GM18498 (cell line): ENCODE measurements around the gene CSF3R.
"Not testable (repeated sequence)": the region's sequence is repeated elsewhere in the genome, so short reads cannot be mapped to it uniquely, and the experiment has no call there.

Experiments used
- ATAC-seq: cut with Tn5 transposase; IDR thresholded peaks from one replicate; pipeline ENCODE4 v1.9.1; 2021; ENCODE audit warnings: mild to moderate bottlenecking, moderate library complexity; ENCODE audit not compliant: unreplicated experiment

The CSF3R gene

DNA sequence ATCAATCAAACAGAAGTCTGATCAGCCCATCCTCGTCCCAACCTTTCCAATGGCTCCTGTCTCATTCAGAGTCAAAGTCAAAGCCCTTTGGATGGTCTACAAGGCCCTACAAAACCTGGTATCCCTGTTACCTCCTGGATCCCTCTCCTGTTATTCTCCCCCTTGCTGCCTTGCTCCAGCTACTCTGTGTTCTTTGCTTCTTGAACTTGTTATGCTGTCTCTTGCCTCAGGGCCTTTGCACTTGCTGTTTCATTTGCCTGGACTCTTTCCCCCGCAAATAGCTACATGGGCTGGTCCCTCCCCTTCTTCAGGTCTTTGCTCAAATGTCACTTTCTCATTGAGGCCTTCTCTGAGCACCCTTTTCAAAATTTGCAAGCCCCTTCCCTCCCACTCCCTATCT lies 1.4 kb upstream of the CSF3R start:
- no peak for ATAC-seq

DNA sequence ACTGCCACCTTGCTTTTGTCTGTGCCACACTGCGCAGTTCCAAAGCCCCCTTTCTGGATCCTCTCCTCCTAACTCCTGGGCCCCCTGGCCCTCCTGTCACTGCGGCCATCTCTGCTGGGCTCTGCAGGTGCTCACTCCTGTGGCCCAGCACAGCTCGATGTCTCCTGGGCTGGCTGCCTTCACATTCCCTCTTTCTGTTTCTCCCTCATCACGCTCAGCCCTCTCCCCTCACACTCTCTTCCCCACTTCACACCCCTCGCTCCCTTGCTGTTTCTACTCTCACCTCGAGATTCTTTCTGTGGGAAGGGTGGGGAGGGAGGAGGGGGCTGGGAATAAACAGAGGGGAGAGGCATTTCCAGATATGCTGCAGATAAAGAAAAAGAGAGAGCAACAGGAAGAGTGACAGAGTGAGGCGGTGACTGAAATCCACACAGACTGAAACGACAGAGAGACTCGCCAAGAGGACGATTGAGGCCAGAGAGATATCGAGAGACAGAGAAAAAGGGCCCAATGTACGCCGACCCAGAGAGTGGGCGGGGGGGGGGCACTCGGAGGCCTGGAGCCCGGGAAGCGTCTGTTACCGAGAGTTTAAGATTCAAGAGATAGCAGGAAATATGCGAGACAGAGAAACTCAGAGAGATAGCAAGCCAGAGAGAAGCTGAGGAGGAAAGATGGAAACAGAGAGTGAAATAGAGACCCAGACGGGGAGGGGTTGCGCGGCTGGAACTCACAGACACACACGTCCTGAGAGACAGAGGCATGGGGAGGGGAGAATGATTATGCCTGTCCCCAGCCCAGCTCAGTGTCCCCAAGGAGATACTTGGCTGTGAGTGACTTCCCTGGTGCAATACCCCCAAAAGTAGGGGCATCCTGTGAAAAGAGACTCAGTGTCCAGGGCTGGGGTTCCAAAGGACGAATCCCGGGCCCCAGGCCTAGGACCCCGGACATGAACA lies 666 bp downstream of the CSF3R start:
- ATAC-seq, result no peak

DNA sequence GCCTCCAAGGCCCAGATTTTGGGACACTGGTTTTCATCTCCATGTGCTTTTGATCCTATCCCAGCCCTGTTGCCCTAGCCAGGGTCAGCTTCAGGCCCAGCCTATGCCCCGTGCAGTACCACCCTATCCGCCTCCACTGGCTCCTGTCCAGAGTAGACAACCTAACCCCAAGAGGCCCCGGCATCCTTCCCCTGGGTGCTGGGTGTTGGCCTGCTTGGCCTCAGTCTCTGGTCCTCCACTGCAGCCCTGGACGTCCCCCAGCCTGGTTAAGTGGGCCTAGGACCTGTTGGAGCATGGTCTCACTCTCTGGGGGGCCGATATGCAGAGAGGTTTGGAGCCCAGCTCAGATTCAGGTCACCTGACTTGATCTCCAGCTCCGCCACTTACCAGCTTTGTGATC lies 1.6 kb downstream of the CSF3R start:
- ATAC-seq, result no peak

DNA sequence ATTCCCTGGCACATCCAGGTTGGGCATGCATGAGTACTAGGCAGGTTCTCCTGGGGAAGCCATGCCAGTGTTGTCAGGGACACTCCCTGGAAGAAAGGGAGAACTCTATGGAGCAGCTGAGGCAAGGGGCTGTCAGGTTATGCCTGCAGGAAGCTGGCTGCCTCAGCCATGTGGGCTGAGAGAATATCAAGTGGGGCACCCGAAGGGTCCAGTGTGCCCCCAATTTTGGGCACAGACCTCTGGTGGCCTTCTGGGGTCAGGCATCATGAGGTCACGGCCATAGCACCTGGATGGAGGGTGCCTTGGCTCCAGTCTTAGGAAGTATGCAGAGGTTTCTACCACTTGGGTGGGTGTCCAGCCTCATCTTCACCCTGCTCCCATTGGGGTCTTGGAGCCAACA lies 2.6 kb downstream of the CSF3R start:
- no peak for ATAC-seq

DNA sequence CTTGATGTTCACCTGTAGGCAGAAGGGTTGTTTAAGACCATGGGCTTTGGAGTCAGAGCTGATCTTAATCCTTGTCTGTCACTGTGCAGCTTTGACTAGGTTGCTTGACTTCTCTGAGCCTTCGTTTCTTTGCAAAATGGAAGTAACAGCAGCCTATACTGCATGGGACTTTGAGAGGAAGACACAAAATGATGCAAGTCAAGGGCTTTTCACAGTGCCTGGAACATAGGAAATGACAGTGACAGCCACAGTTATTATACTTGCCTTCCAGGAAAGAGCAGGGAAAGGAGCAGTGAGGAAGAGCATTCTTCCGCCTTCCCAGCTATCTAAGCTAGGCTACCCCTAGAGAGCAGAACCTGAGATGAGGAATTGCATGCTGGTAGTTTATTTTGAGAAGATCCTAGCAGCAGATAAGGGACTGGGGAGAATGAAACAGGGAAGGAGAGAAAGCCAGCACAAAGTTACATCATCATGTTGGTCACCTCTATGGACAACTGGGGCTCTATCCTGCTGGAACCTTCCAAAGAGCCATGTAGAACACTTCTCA lies 3.1 kb downstream of the CSF3R start:
- no peak for ATAC-seq

DNA sequence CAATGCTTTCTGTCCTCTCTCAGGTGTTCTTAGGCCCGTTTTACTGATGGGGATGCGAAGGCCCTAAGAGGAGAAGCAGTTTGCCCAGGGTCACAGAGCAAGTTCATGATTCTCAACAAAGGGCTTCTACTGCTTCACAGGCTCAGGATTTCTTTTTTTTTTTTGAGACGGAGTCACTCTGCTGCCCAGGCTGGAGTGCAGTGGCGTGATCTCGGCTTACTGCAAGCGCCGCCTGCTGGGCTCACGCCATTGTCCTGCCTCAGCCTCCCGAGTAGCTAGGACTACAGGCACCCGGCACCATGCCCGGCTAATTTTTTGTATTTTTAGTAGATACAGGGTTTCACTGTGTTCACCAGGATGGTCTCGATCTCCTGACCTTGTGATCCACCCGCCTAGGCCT lies 5.1 kb downstream of the CSF3R start:
- ATAC-seq, result not testable (repeated sequence)

DNA sequence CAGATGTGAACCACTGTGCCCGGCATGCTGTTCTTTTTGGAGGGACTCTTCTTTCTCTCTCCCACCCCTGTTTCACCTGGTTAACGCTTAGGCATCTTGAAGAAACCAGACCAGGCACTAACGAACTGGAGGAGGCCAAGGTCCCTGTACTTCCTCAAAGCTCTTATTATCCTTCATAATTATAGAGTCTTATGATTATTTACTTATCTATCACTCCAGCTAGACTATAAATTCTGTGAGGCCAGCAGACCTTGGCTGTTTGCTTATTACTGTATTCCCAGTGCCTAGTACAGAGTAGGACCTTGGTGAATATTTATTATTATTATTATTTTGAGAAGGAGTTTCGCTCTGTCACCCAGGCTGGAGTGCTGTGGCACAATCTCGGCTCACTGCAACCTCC lies 5.8 kb downstream of the CSF3R start:
- ATAC-seq, result no peak

DNA sequence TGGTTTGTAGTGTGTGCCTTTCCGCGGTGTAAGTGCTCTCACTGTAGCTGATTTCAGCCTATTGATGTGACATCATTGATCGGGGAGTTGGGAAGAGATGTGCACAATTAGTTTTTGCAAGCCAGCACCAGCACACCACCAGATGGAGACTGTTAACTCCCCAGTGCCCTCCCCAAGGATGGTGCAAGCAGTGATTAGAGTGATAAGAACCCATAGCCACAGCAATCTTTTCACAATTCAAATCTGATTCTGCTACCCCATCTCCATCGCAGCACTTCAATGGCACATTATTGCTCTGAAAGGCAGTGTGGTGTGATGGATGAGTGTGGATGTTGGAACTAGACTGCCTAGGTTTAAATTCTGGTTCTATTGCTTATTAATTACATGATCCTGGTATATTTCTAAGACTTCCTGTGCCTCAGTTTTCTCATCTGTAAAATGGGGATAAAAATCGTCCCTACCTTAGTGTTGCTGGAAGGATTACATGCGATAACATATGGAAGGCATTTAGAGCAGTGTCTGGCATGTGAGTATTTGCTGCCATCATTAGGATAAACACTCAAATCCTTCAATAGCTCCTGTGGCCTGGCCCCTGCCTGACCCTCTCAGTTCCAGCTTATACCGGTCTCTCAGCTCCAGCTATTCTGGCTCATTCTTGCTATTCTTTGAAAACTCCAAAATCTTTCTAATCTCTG lies 6.7 kb downstream of the CSF3R start:
- ATAC-seq, result no peak

DNA sequence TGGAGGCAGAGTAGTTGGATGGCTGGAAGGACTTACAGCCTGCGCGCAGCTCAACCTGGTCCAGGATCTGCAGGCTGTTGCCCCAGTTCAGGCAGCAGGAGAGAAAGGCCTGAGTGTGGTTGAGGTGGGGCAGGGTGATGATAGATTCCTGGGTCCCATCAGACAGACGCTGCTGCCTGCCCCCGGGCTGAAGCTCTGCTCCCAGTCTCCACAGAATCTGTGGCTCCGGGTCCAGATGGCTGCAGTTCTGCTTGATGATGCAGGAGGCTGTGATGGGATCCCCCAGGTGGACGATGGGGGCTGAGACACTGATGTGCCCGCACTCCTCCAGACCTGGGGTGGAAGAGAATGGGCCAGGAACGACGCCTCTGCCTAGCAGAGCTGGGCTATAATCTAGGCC lies 7.4 kb downstream of the CSF3R start:
- no peak for ATAC-seq

DNA sequence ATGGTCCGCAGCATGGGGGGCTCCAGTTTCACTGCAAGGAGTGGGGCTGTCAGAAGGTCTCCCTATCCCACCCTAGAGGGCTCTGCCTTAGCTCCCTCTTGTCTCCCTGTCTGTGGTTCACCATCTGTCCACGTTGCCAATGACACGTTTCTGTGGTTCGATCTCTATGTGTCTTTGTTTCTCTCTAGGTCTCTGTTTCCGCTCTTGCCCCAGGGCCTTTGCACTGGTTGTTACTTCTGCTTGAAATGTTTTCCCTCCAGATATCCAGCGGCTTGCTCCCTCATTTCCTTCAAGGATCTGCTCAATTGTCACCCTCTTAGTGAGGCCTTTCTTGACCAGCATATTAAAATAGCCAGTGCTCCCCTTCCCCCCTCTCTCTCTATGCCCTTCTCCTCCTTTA lies 10.1 kb downstream of the CSF3R start:
- no peak for ATAC-seq

DNA sequence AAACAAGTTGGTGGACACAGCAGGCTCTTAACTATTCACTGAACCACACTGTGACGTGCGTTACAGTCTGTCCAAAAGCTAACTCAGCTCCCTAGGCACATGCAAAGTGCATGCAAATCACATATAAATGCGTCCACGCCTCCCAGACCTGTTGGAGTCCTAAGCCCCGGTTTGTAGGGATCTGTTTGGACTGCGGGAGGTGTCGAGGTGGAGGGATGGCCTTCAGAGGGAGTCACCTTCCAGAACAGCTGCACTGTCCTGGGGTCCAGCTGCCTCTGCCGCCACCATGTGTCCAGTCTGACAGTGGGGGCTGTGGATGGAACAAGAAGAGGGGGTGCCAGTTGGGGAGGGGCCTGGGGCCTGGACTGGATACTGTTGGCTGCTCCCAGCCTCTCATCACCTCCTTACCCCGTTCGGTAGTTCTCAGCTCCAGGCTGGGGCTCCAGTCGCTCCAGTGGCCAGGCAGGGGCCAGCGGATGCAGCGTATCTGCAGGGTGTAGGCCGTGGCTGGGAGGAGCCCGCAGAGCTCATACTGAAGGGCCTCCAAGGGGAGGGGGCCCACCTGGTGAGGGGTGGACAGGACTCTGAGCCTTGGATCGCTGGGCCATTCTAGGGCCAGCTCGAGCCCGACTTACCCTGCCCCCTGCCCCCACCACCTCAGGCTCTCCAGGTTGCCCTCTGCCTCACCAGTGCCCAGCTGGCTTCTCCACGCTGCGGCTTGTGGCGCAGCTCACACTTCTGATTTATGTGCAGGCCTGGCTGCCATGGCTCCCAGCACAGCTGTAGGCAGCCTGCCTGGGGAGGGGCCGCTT lies 10.7 kb downstream of the CSF3R start:
- no peak for ATAC-seq

DNA sequence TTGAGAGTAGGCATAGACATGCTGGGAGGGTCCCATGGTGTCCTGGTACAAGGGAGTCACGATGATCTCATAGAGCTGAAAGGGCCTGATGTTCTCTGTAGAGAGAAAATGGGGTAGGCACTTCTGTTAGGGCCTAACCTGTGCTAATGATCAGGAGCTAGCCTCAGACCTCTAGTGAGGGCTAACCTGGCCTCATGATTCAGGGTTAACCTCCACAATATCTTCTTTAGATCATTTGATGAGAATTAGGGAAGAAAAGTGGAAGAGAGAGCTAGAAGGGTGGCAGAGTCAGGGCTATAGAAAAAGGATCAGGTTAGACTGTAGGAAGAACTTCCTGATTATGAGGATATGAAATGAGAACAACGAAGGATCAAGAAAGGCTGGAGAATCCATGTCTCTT lies 13.6 kb downstream of the CSF3R start:
- ATAC-seq, result no peak

DNA sequence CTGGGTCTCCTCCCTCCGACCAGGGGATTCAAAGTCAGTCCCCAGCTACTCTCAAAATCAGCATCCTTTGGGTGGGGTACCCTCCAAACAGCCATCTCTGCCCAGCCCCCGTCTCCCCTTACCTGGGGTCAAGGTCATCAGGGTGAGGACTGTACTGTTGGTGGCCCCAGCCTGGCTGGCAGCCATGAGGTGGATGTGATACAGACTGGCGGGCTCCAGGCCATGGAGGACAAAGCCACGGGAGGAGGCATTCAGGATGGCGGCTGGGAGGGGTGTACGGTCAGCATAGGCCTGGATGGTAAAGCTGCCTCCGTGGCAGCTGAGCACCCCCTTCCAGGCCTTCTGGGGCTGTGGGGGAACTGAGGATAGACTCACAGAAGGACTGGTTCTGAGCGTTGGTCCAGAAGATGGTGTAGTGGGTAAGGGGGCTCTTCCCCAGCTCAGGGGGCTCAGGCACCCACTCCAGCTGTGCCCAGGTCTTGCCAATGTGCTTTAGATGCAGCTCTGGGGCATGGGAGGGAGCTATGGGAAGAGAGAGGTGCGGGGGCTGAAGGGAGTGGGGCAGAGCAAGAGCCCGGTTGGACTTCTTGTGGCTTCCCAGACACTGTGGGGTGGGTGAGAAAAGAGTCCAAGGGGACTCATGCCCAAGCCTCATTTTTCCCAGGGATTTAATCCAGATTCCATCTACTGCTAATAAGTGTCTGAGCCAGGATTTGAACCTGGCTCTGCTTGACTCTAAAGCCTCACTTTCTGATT lies 14.8 kb downstream of the CSF3R start:
- no peak for ATAC-seq

DNA sequence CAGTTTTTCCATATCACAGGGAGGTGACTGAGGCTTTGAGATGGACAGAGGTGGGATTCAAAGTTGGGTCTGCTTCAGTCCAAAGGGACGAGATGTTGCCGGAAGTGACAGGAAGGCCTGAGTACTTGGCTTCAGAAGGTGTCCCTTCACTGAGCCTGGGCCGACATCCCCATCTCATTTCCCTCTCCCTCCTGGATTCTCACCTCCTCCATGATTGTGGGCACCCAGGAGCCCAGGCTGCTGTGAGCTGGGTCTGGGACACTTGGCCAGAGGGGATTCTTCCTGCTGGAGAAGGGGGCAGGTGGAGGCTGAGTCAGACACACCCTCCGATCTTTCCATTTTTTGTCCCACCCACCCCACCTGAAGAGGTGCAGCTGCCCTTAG lies 15.7 kb downstream of the CSF3R start:
- ATAC-seq, result no peak

DNA sequence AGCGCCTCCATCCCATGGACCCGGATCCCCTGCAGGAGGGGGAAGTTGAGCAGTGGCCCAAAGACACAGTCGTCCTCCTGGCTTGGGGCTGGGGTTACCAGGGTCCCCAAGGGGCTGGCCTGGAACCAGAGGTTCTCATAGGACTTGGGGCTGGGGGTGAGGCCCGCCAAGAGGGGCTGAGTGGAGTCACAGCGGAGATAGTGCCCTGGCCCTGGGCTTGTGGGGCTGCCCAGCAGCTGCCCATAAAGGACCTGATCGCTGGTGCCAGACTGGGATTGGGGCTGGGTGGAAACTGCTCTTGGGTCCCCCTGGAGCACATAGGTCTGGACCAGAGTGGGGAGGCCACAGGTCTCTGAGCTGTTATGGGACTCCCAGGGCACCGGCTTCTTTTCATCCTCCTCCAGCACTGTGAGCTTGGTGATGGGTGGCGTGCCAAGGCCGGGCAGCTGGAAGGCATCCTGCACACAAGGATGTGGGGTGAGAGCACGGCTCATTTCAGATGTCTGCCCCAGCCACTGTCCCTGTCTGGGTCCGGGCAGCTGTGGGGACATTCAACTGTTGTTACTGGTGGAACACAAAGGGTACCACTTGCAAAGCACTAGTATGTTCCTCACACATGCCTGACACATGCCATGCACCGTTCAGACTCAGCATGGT lies 16.2 kb downstream of the CSF3R start:
- ATAC-seq, result no peak

DNA sequence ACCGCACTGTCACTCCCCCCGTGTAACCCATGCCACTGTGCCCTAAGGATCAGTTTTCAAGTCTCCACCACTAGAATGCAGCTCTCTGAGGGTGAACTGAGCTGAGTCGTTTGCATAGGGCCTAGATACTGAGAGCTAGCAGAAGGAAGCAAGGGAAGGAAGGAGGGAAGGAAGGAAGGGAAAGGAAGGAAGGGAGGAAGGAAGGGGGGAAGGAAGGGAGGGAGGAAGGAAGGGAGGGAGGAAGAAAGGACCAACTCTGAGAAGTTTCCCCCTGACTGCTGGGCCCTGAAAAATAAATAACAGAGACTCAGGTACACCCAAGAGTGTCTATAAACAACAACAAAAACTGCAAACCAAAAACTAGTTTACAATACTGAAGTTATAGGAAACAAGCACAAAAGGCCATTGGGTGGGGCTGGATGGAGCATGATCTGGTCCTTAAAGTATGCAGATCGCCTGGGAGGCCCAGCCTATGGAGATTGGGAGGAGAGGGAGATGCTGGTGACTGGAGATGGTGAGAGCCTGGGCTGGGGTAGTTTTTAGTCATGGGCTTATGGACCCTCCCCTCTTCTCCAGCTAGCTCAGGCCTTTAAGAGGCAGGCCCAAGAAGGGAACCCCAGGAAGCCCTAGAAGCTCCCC lies 16.9 kb downstream of the CSF3R start:
- ATAC-seq, result no peak

DNA sequence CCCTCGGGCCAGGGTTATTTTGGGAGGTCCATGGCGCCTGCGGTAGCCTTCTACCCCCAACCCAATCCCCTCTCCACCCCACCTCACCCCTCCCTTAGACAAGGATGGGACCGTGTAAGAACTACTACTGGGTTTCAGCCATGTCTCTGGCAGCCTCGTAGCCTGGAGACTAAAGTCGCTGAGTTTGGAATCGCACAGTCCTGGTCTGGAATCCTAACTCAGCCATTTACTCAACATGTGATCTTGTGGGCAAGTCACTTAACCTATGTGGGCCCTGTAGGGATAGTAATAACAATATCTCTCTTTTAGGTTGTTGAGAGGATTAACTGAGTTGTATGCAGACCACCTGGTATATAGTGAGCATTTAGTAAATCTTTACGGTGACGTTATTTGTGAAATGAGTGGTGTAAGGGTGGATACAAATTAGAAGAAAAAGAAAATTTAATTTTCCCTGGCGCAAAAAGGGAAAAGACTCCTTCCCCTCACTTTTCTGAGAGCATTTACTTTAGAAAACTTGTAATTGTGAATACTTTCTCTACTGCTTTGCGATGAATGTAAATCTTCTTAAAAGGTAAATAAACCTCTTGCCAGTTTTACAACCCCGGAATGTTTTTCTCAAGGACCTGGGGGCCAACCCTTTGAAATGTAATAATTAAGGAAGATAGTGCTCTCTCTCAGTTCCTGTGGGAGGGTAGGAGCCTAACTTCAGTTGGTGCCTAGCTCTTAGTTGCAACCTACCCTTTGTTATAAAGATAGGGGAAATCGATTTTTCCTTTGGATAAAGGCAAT lies 17.9 kb downstream of the CSF3R start:
- peak; percentile 46 for ATAC-seq

DNA sequence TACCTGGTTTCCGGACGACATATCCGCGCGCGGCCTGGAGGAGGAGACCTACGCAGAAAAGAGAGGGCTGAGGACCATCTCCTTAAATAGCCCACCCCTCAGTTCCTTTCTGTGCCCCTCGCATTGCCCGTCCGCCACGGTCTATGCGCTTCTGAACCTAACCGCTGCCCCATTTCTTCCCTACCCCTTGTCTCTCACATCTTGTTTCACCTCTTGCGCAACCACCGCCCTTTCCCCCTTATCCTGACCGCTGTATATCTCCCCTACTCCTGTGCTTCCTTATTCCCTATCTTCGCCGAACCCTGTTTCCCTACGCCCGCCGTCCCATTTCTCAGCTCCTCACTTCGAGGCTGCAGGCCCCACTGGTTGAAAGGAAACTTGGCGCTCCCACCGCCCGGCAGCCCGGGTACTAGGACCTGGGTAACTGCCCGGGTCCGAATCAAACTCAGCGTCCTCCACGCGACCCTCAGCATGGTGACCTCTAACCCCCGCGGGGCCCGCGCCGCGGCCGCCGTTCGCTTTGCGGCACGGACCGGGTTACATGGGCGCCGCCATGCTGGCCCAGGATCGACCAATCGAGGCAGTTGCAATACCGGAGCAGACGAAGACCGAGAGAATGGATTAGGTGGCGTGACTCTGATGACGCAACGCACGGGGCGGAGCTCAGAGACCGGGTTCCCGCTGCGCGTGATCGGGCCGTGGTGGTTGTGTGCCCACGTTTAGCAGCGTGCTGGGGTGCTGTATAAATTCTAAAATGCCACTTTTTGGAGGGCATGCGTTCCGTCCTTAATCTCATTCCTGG lies 18.7 kb downstream of the CSF3R start, which contains the start of gene MRPS15:
Gene MRPS15 (minus strand): TSS at position 582 of the 802 bp plus-strand sequence. CDS start 109 bp downstream, at position 473.
- peak; percentile 87 for ATAC-seq
